GM18511 (cell line): ENCODE results near the gene FLT4.

Experiments
- ATAC-seq: cut with Tn5 transposase; IDR thresholded peaks from one replicate; pipeline ENCODE4 v1.9.1; 2021; ENCODE audit warnings: mild to moderate bottlenecking, moderate library complexity; ENCODE audit not compliant: unreplicated experiment

Gene FLT4

DNA sequence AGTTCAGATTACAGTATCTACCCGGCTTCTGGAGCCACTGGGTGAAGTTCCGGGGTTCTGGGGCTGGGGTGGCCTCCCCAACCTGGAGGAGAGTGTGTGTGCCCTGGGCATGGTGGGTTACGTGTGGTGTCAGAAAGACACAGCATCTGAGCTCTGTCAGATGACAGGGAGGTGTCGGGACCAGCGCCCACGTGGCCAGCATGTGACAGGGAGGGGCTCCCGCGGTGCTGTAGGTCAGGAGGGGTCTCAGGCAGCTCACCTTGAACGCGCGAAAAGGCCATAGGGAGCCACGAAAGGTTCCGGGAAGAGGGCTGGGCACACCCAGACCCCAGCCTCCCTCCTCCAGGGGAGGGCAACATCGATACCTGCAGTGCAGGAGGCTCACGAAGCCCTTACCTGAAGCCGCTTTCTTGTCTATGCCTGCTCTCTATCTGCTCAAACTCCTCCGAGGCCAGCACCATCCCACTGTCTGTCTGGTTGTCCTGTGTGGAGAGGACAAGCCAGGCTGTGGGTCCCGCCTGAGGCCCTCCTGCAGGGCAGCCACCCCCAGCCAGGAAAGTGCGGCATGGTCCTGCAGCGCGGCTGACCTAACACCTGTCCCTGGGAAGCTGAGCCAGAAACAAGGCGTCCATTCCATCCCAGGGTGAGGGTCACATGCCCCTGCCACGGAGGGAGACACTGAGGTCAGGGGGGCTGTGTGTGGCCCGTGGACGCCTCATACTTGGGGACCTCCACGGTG, 40.7 kb downstream of the FLT4 start:
- no peak for ATAC-seq

GRCh38 chr5:180607861-180608571, 41.4 kb downstream of the FLT4 start:
- ATAC-seq: no peak

GRCh38 chr5:180606215-180606785, 43.1 kb downstream of the FLT4 start:
- ATAC-seq: peak; percentile 16

- peak; percentile 57 for ATAC-seq
Measured at GRCh38 chr5:180605554-180606214, 43.7 kb downstream of the FLT4 start.

GRCh38 chr5:180604271-180604670, 45.1 kb downstream of the FLT4 start:
- no peak for ATAC-seq

GRCh38 chr5:180603076-180603594, 46.3 kb downstream of the FLT4 start:
- no peak for ATAC-seq

DNA sequence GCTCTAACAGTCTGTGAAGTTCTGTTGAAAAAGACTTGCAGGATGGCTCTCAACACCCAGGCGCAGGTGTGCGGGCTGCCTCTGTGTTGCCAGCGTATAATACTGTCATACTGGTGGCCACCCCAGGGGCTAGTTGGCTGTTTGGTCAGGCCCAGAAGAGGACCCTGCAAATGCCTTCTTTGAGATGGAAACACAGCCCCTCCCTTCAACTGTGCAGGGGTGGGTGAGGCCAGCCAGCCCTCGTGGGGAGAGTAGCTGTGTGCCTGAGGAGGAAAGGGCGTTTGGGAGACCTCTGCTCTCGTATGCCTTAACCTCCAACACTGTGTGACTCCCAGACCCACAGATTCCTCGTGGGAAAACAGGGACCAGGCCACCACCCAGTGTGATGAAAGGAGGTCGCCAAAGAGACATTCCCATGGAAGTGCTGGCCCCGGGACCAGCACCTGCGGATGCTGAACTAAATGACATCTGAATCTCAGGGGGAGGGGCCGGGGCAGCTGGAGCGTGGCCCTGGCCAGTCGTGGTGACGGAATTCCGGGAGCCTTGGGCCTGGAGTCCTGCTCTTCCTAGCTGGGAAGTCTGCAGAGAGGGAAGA, 46.8 kb downstream of the FLT4 start:
- no peak for ATAC-seq

DNA sequence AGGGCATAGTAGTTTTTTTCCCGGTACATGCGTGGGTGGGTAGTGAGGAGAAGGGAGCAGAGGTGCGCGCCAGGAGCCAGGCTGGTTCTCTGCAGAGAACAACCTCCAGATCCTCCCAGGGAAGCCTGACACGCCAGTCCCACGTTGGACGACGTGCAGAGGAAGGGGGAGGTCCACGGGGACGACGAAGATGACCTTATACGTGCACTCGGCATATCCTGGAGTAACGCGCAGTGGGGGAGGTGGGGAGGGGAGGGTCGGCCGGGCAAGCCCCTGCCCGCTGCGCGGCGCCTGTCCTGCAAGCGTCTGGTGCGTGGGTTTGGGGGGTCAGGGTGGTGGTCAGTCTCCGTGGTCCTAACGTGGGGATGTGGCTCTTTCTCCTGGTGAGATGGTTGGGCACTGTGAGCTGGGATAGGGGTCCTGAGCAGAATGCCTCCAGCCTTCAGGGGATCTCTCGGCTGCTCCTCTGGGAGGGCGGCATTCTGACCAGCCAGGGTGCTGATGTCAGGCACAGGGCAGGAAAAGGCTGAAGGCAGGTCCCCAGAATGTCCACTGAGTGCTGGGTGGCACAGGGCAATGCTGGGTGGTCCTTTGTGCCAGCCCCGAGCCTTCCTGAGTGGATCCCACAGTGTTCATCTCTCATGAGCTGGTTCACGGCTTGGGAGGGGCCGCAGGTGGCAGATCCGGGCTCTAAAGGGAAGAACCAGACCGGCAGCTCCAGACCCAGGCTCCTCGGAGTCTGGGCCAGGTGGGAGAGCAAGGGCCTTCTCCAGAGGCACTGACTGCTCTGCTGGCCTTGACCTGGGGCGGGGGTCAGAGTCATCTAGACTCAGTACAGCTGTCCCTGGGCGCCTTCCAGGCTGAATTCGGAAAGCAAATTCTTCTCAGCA, 47.6 kb downstream of the FLT4 start:
- no peak for ATAC-seq

DNA sequence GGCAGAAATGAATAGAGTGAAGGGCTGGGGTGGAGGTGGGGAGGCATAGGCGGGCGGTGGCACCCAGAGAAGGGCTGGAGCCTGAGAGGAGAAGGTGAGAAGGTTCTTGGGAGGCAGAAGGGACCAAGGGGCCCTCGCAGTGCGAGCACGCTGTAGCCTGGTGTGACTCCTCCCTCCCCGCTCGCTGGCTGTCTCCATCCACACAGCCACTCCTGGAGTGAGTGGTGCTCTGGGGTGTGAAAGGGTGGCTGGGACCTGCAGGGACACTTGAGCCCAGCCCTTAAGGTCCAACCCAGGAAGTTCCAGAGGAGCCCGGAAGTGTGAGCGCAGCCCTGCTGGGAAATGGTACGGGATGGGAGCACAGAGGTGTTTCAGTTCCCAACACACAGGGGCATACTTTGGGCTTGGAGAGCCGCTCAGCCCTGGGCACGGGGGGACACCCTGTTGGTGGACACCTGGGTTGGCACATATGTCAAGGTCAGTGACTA, 48.8 kb downstream of the FLT4 start:
- no peak for ATAC-seq

GRCh38 chr5:180599981-180600553, 49.3 kb downstream of the FLT4 start:
- ATAC-seq: no peak

DNA sequence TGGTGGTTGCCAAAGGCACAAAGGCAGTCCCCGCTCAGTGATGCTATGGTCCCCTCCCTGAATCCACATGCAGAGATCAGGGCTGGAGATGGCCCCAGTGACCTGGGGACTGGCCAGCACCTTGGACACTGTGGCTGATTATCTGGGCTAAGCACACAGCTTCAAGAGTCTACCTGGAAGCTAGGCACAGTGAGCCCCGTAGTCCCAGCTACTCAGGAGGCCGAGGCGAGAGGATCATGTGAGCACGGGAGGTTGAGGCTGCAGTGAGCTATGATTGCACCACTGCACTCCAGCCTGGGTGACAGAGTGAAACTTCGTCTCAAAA, 49.8 kb downstream of the FLT4 start:
- no peak for ATAC-seq

- ATAC-seq: no peak
Measured at GRCh38 chr5:180598797-180599589, 50.4 kb downstream of the FLT4 start.

- no peak for ATAC-seq
Measured at GRCh38 chr5:180598316-180598701, 51.1 kb downstream of the FLT4 start.

- no peak for ATAC-seq
Measured at GRCh38 chr5:180596668-180597231, 52.6 kb downstream of the FLT4 start.

- ATAC-seq: no peak
Measured at GRCh38 chr5:180596115-180596667, 53.2 kb downstream of the FLT4 start.

- ATAC-seq: no peak
Measured at GRCh38 chr5:180595381-180596114, 53.9 kb downstream of the FLT4 start.

- ATAC-seq: no peak
Measured at GRCh38 chr5:180595046-180595379, 54.4 kb downstream of the FLT4 start.
